B cell (primary cell): Measurements from ENCODE around the gene BCL3. TPM values are rescaled to one million over a fixed set of nuclear protein-coding genes. Genes with fewer than 3 reads are reported as not detected.
"Not testable (repeated sequence)": the region's sequence is repeated elsewhere in the genome, so short reads cannot be mapped to it uniquely, and the experiment has no call there.

Experiments
- ATAC-seq: fragments of 200-7000 bp; cut with Tn5 transposase; one replicate; pipeline ENCODE4 v1.10.0; 2021; ENCODE audit warnings: low read depth, mild to moderate bottlenecking, moderate number of reproducible peaks, moderate library complexity
- CTCF ChIA-PET: fragments of 350-600 bp; sonication (Branson Sonifier 250); formaldehyde crosslinking; loops from one replicate; lab custom pipeline; 2021; ENCODE audit warnings: antibody characterized with exemption, inconsistent platforms; lab: Charles Lee
- POLR2A ChIA-PET: fragments of 350-600 bp; sonication (Branson Sonifier 250); formaldehyde crosslinking; loops from one replicate; lab custom pipeline; 2021; ENCODE audit warnings: antibody characterized with exemption; lab: Charles Lee
- DNase-seq: peaks from one replicate; pipeline ENCODE4 v3.0.0; 2013
- H2AFZ ChIP-seq: 2 replicates; pipeline ENCODE4 v1.6.1; 2012; ENCODE audit warnings: mild to moderate bottlenecking, low read depth, low read length; ENCODE audit not compliant: insufficient read depth, poor library complexity, severe bottlenecking
- H3K27ac ChIP-seq, 2 donors: 1 replicate in 1 of 2; 2 replicates in 1 of 2; pipeline ENCODE4 v1.5.1; 2012 to 2013; ENCODE audit warnings: low read length in 2 of 2, mild to moderate bottlenecking in 2 of 2, moderate library complexity in 1 of 2
- H3K27me3 ChIP-seq, 4 experiments: fragments of 200-600 bp in 1 of 4; sonication (generic) in 1 of 4; replicated peaks in 1 of 4; 1 replicate in 2 of 4; 2 replicates in 2 of 4; pipeline versions ENCODE4 v1.6.1 to v1.7.0; 2013 to 2016; ENCODE audit warnings: low read length in 3 of 4, mild to moderate bottlenecking in 2 of 4, mixed read lengths in 1 of 4, moderate library complexity in 1 of 4; ENCODE audit not compliant: insufficient read depth in 4 of 4, control insufficient read depth in 3 of 4; ENCODE audit errors: control extremely low read depth in 1 of 4
- H3K36me3 ChIP-seq, 2 experiments: replicated peaks in 1 of 2; 1 replicate in 1 of 2; 2 replicates in 1 of 2; pipeline versions ENCODE4 v1.6.1 to v1.7.1; 2013; ENCODE audit warnings: low read length in 1 of 2; ENCODE audit not compliant: insufficient read depth in 2 of 2, control insufficient read depth in 1 of 2; ENCODE audit errors: control extremely low read depth in 1 of 2, extremely low read depth in 1 of 2
- H3K4me1 ChIP-seq, 2 donors: fragments of 200-600 bp in 1 of 2; sonication (generic) in 1 of 2; 1 replicate in 1 of 2; 2 replicates in 1 of 2; pipeline versions ENCODE4 v1.5.1 to v1.6.1; 2013 to 2017; ENCODE audit warnings: low read length in 2 of 2; ENCODE audit not compliant: control insufficient read depth in 2 of 2, insufficient read depth in 2 of 2
- H3K4me2 ChIP-seq: replicated peaks from 2 replicates; pipeline ENCODE3; 2012; ENCODE audit warnings: mild to moderate bottlenecking, low read depth, low read length; ENCODE audit not compliant: poor library complexity, severe bottlenecking
- H3K4me3 ChIP-seq, 5 experiments: fragments of 200-600 bp in 1 of 5; sonication (generic) in 1 of 5; 1 replicate in 3 of 5; 2 replicates in 2 of 5; pipeline versions ENCODE4 v1.5.1 to v1.7.0; 2011 to 2016; ENCODE audit warnings: low read length in 4 of 5, mild to moderate bottlenecking in 4 of 5, low read depth in 2 of 5, control low read depth in 1 of 5, moderate library complexity in 1 of 5; ENCODE audit not compliant: insufficient read depth in 1 of 5; ENCODE audit errors: control extremely low read depth in 1 of 5, extremely low read depth in 1 of 5
- H3K79me2 ChIP-seq: fragments of 200-600 bp; sonication (generic); one replicate; pipeline ENCODE4 v1.6.0; 2016; ENCODE audit warnings: low read length; ENCODE audit not compliant: control insufficient read depth, insufficient read depth
- H3K9ac ChIP-seq: fragments of 200-600 bp; sonication (generic); 2 replicates; pipeline ENCODE4 v1.6.1; 2017; ENCODE audit warnings: mild to moderate bottlenecking, low read length, moderate library complexity
- H3K9me3 ChIP-seq, 3 donors: one replicate each; pipeline versions ENCODE4 v1.6.1 to v1.7.1; 2013; ENCODE audit warnings: low read length in 2 of 3; ENCODE audit not compliant: control insufficient read depth in 2 of 3, insufficient read depth in 1 of 3; ENCODE audit errors: control extremely low read depth in 1 of 3
- H4K20me1 ChIP-seq: 2 replicates; pipeline ENCODE4 v1.6.0; 2012; ENCODE audit warnings: mild to moderate bottlenecking, low read length; ENCODE audit not compliant: insufficient read depth, control insufficient read depth, poor library complexity, severe bottlenecking
- H3K27ac Mint-ChIP-seq: one replicate; pipeline ENCODE4 v1.8.0; 2021; ENCODE audit warnings: mixed read lengths
- H3K27me3 Mint-ChIP-seq: one replicate; pipeline ENCODE4 v1.8.0; 2021; ENCODE audit warnings: mixed read lengths
- H3K4me1 Mint-ChIP-seq: one replicate; pipeline ENCODE4 v1.8.0; 2021; ENCODE audit warnings: mixed read lengths
- H3K4me3 Mint-ChIP-seq: one replicate; pipeline ENCODE4 v1.8.0; 2021; ENCODE audit warnings: mixed read lengths
- H3K9me3 Mint-ChIP-seq: one replicate; pipeline ENCODE4 v1.8.0; 2022; ENCODE audit warnings: mixed read lengths; ENCODE audit not compliant: insufficient read depth
- EZH2 ChIP-seq: IDR thresholded peaks from 2 replicates; pipeline ENCODE4 v1.6.1; 2012; ENCODE audit warnings: borderline replicate concordance, low read depth, mild to moderate bottlenecking, moderate library complexity, low read length; ENCODE audit not compliant: insufficient read depth, poor library complexity, severe bottlenecking
- WGBS: methylation state at CpG from one replicate; pipeline ENCODE4 v1.1.5; 2013; ENCODE audit warnings: missing lambda C conversion rate; ENCODE audit not compliant: insufficient coverage; 5-methylcytosine and 5-hydroxymethylcytosine counted together
- intact Hi-C: fragments of 100-400 bp; cut with micrococcal nuclease; formaldehyde crosslinking; loops from one replicate; pipeline ENCODE4 v1.10.0; 2022
- polyA plus RNA-seq: library from polyadenylated mRNA; depleted of rRNA; stranded (reverse); fragments of >200 nt; gene quantifications from 2 replicates; pipeline ENCODE4 v1.2.3, GENCODE V29; 2012
- total RNA-seq, 2 donors: library from RNA; stranded (reverse); fragments of 120-200 nt in 1 of 2; gene quantifications; 1 replicate in 1 of 2; 2 replicates in 1 of 2; pipeline versions ENCODE4 v1.2.3 to v1.2.4, GENCODE V29; 2013 to 2022
- TF ChIP-seq, protein P1 (sequence below): fragments of 200-600 bp; IDR thresholded peaks from one replicate; pipeline ENCODE4 v1.8.0; 2022; ENCODE audit warnings: antibody characterized with exemption, mild to moderate bottlenecking

Gene BCL3
- total and polyA plus RNA-seq, 2 donors (not counting 1 experiment from before 2014, with no cell fraction given): 52.3 to 147 TPM

DNA sequence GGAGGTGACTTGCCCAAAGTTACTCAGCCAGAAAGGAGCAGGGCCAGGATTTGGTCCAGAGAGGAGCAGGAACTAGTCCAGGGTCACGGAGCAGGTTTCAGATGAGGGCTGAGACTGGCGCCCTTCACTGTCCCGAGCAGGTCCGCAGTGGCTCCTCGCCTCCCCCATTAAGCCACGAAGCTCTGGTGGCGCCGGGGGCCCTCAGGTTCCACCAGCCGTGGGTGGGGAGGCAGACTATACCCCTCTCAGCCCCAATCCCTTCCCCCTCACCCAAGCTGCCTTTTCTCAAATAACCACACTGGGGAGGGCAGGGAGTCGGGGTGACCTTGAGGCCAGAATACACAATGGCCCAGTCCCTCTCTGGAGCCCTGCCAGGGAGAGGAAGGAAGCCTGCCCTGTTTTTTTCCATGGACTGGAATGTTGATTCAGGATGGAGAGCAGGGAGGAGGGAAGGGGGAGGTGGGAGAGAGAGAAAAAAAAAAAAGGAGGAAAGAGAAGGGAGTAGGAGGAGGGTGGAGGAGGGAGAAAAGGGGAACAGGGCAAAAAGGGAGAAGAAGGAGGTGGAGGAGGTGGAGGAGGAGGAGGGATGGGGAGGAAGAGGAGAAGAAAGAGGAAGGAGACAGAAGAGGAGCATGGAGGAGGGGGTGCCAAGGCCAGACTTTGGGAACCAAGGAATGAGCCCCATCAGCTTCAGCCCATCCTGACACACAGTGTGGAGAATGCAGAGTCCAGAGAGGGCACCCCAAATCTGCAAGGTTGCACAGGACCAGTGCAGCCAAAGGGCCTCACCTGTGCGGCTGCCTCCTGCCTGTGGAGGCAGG, 29.9 kb upstream of the BCL3 start:
- ChIA-PET POLR2A (no interaction called here), CTCF (interaction anchor here (0.9 to 11.7 kb wide), 4 partner anchors 29 to 80 kb away, joined by 3 to 591 read pairs (median 3); partner anchors contain the start of gene CBLC)
- TF ChIP-seq, protein P1, sequence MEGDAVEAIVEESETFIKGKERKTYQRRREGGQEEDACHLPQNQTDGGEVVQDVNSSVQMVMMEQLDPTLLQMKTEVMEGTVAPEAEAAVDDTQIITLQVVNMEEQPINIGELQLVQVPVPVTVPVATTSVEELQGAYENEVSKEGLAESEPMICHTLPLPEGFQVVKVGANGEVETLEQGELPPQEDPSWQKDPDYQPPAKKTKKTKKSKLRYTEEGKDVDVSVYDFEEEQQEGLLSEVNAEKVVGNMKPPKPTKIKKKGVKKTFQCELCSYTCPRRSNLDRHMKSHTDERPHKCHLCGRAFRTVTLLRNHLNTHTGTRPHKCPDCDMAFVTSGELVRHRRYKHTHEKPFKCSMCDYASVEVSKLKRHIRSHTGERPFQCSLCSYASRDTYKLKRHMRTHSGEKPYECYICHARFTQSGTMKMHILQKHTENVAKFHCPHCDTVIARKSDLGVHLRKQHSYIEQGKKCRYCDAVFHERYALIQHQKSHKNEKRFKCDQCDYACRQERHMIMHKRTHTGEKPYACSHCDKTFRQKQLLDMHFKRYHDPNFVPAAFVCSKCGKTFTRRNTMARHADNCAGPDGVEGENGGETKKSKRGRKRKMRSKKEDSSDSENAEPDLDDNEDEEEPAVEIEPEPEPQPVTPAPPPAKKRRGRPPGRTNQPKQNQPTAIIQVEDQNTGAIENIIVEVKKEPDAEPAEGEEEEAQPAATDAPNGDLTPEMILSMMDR: no peak
- WGBS: 76% methylated on average over 9 of the region's 11 CpGs
- Mint-ChIP-seq H3K27me3 (no peaks in the 10 kb centered on the region), H3K27ac (no peak overlapping the region), H3K4me1 (peaks cover 16% of the 10 kb centered on the region), H3K9me3 (peaks cover 5% of the 10 kb centered on the region), H3K4me3 (no peak overlapping the region)
- no peak overlapping the region for H3K4me2 ChIP-seq
- H2AFZ ChIP-seq: no peak overlapping the region
- no peaks in the 10 kb centered on the region for H3K36me3 ChIP-seq
- H3K27me3 ChIP-seq: no peaks in the 10 kb centered on the region
- no peak for DNase-seq
- peaks cover 12 to 16% of the 10 kb centered on the region in 2 donors for H3K4me1 ChIP-seq
- H3K79me2 ChIP-seq: no peaks in the 10 kb centered on the region
- H3K9ac ChIP-seq: no peak overlapping the region
- intact Hi-C loops: no loop called here
- ATAC-seq: no peak
- H3K9me3 ChIP-seq: peaks cover 0 to 16% (median 11%) of the 10 kb centered on the region in 3 donors
- no peak overlapping the region for H3K27ac ChIP-seq
- no peak overlapping the region for H3K4me3 ChIP-seq
- H4K20me1 ChIP-seq: no peaks in the 10 kb centered on the region

GRCh38 chr19:44719262-44719701, 29.2 kb upstream of the BCL3 start:
- Histone ChIP-seq H3K36me3 (no peaks in the 10 kb centered on the region), H3K79me2 (no peaks in the 10 kb centered on the region), H3K9me3 (peaks cover 0 to 16% (median 11%) of the 10 kb centered on the region in 3 donors), H4K20me1 (no peaks in the 10 kb centered on the region), H2AFZ (no peak overlapping the region), H3K27me3 (no peaks in the 10 kb centered on the region), H3K9ac (no peak overlapping the region), H3K4me3 (no peak overlapping the region), H3K4me1 (peaks cover 19 to 22% of the 10 kb centered on the region in 2 donors), H3K27ac (no peak overlapping the region), H3K4me2 (no peak overlapping the region)
- 96% methylated on average over 8 of the region's 8 CpGs for WGBS
- no peak overlapping the region for H3K4me3 Mint-ChIP-seq
- DNase-seq (no peak), ATAC-seq (no peak)
- no peaks in the 10 kb centered on the region for H3K27me3 Mint-ChIP-seq
- intact Hi-C loops: no loop called here
- peaks cover 5% of the 10 kb centered on the region for H3K9me3 Mint-ChIP-seq
- POLR2A ChIA-PET: interaction anchor here (0.7 kb wide), 1 partner anchor 71 kb away, joined by 3 read pairs; no protein-coding TSS in a partner anchor
- TF ChIP-seq EZH2: no peak
- TF ChIP-seq, protein P1: no peak
- H3K4me1 Mint-ChIP-seq: peaks cover 22% of the 10 kb centered on the region
- CTCF ChIA-PET: interaction anchor here (11.7 kb wide), 1 partner anchor 52 kb away, joined by 591 read pairs; the partner anchor contains the start of gene CBLC
- H3K27ac Mint-ChIP-seq: no peak overlapping the region

- H3K9me3 Mint-ChIP-seq, H3K27me3 Mint-ChIP-seq, H4K20me1 ChIP-seq, POLR2A ChIA-PET, H3K27me3 ChIP-seq, H3K27ac Mint-ChIP-seq, DNase-seq, H3K4me2 ChIP-seq, H3K36me3 ChIP-seq, H3K9me3 ChIP-seq, H3K27ac ChIP-seq, ATAC-seq, H3K9ac ChIP-seq, H3K79me2 ChIP-seq, H3K4me3 ChIP-seq, H3K4me3 Mint-ChIP-seq, H2AFZ ChIP-seq: not testable (repeated sequence)
- H3K4me1 ChIP-seq: peaks cover 22 to 33% of the 10 kb centered on the region in 2 donors
- WGBS: 96% methylated on average over 9 of the region's 9 CpGs
- peaks cover 31% of the 10 kb centered on the region for H3K4me1 Mint-ChIP-seq
- intact Hi-C loops: loop anchor here (5.0 to 10.0 kb wide), 2 partner anchors 33 to 124 kb away; partner anchors contain the start of gene NECTIN2
- CTCF ChIA-PET: interaction anchor here (5.3 to 11.7 kb wide), 2 partner anchors 30 to 51 kb away, joined by 89 to 591 read pairs; partner anchors contain the start of gene CBLC
Measured at GRCh38 chr19:44720396-44720795, 28.1 kb upstream of the BCL3 start.
